Left colon (tissue), 2 donors: ENCODE measurements around the gene HOMER3. TPM values are rescaled to one million over a fixed set of nuclear protein-coding genes. Genes with fewer than 3 reads are reported as not detected.

ENCODE experiments used
- ATAC-seq: fragments of 200-7000 bp; cut with Tn5 transposase; one replicate; pipeline ENCODE4 v1.9.1; 2020; ENCODE audit warnings: mild to moderate bottlenecking, moderate library complexity
- DNase-seq, 2 donors: peaks; one replicate each; pipeline ENCODE4 v3.0.0-alpha.2; 2020
- intact Hi-C, 2 donors: fragments of 100-400 bp; cut with DNase I in 1 of 2; cut with micrococcal nuclease in 1 of 2; formaldehyde crosslinking; loops; one replicate each; pipeline versions ENCODE4 v1.11.2 to v1.14.0; 2022; cut with DNase I, micrococcal nuclease
- total RNA-seq, 2 donors: library from RNA; stranded (reverse); fragmentation: NEBNext Ultra II Directional; extraction: Animal tissue kit (Norgen Biotek cat#: 25700); gene quantifications; one replicate each; pipeline ENCODE4 v1.2.1, GENCODE V29; 2021
- donor health status: DM: no; HTN: no; CAD: no.
- donor health status: DM: yes; HTN: yes; CAD: no.

Gene HOMER3
- total RNA-seq, 2 donors from 2014 or later: 3.9 to 7.9 TPM

DNA sequence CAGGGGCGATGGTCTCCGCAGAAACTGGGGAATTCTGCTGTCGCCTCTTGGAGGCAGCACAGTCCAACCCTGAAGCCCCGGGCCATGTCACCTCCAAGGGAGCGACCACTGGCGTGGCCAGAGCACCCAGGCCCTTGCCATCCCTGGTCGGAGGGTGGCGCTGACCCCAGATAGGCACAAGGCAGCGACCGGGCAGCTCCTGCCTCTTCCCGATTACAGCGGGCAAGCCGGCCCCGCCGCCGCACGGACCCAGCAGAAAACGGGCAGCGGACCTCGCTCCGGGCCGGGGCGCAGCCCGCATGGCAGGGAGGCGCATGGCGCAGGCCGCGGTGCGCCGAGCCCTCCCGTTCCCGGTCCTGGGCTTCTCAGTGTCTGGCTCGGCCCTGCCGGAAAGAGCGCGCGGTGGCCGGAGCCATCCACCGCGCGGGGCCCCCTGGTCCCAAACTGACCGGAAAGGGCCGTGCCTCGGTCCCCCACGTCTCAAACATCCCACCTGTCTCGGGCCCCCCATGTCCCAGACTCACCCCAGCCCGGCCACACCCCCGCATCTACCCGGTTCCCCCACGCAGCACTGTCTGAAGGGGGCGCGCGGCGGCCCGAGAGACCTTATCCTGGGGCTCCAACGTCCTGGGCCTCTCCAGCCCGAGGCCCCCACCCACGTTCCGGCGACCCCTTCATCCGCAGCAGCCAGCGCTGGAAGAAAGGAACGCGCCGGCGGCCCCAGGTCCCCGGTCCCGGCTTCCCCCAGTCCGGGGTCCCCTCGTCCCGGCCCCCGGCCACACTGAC, 45.8 kb downstream of the HOMER3 start:
- DNase-seq (peak in 1 of 2 donors; percentile 35), ATAC-seq (peak; percentile 23)
- intact Hi-C loops: no loop called here

DNA sequence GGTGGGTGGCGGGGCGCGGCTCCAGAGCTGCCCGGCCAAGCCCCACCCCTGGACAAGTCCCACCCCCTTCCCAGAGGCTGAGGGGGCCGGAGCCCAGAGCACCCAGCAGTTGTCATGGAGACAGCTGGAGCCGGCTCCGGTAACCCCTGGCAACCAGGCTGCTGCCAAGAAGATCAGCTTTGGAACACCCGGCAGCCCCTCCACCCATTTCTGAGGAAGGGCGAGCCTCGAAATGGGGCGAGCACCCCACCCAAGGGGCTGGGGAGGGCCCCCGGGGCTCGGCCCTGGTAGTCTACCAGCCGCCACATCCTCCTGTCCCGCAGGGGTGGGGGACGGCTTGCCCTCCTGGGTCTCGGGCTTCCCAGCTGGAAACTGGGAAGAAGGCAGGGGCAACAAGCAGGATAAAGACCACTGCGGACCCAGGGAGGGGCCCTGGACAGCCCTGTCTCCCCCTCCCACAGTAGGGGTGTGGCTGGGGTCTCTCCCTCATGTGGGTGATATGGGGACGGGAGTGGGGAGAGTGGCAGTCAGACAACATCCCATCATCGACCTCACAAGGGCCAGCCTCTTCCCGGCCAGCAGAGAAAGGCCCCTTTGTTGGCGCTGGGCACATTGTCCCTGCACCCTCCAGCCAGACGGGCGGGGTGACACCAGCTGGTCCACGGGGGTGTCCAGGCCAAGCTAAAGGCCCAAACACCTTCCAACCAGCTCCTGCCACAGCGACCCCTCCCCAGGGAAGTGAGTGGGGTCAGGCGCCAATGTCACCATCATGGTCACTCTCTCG, 46.6 kb downstream of the HOMER3 start:
- no peak for DNase-seq
- no peak for ATAC-seq
- intact Hi-C loops: no loop called here

DNA sequence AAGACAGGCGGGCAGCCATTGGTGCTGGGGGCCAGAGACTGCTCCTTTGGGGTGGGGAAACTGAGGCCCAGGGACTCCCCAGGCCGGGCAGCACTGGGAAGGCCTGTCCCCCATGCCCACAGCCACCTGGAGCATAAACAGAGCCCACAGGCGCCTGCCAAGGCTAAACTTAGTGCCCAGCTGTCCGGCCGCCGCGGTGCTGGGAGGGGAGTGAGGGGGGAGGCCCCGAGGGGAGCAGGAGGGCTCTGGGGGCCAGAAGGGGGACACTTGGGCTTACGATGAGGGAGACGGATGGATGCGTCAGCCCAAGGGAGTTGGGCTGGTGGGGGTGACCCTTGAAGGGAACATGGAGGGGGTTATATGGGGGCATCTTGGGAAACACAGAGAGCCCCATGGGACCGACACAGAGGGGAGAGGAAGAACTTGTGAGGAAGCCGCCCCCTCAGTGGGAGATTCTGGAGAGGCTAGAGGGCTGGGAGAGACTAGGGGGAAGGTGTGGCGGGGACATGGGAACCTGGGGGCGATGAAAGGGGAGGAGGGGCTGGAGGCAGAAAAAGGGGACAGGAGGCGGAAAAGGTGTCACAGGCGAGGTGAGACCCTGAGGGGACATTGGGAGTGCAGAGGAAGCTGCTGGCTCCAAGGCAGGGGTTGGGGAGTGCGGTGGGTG, 47.3 kb downstream of the HOMER3 start:
- DNase-seq (no peak), ATAC-seq (no peak)
- intact Hi-C loops: no loop called here

DNA sequence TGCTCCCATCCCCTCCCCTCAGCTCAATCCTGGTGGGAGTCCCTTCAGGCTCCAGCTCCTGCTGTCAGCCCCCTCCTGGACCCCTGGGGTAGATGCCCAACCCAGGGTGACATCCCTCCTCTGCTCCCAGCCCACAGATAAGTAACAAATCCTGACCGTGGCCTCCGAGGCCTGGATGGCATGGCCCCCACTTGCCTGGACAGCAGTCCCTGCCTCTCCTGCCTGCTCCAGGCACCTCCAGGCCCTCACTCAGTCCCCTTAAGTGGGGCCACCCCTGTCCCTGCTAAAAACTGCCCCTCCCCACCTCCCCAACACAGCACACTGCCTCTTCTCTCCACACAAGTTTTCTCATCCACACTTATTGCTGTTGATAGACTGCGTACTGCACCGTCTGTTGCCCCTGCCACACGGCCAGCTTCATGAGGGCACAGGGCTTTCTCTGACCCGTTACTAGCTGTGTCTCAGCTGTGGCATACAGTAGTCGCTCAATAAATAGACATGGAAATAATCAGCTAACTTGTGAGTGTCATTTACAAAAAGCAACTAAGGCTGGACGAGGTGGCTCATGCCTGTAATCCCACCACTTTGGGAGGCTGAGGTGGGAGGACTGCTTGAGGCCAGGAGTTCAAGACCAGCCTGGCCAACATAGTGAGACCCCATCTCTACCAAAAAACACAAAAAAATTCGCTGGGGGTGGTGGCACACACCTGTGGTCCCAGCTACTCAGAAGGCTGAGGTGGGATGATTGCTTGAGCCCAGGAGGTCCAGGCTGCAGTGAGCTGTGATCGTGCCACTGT, 50.9 kb downstream of the HOMER3 start:
- no peak for DNase-seq
- no peak for ATAC-seq
- intact Hi-C loops: no loop called here

DNA sequence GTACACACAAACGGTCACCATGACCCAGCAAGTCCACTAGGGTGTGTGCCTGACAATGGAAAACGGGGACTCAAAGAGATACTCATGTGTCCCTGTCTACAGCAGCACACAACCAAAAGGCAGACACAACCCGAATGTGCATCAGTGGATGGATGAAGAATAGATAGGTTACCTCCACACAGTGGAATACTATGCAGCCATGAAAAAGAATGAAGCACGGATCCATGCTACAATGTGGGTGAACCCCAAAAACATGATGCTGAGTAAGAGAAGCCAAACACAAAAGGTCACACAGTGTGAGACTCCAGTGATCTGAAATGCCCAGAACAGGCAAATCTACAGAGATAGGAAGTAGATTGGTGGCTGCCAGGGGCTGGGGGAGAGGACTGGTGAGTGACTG, 54.0 kb downstream of the HOMER3 start:
- DNase-seq (no peak), ATAC-seq (no peak)
- intact Hi-C loops: no loop called here

DNA sequence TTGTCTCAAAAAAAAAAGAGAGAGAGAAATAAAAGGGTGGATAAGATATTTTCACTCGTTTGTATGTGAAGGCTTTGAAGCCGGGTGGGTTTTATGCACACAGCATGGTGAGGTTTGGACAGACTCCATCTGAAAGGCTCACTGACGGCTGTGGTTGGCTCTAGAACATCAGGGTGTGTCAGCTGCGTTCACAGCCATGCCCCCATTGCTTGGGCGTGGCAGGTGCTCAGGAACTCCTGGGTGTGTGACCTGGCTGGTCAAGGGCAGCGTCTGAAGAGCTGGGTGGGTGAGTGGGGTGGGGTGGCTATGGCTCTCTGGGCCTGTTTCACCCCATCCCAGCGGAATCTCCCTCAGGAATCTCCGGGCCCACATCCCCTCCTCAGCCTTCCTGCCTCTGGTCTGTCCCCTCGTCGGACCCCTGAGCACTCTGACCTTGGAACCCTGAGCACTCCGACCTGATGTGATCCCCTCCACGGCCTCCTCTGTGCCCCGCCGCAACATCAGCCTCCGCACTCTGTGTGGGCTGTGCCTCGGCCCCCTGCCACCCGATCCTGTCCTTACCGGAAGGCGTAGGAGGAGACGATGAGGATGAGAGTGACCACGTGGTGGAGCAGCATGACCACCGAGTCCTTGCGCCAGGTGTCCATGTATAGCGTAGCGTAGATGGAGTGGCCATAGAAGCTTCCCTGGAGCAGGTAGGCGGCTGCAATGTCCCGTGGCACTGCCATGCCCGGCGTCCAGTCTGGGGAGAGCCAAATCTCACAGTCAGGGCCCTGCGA, 57.3 kb downstream of the HOMER3 start:
- peak; percentile 55 for ATAC-seq
- intact Hi-C loops: no loop called here

DNA sequence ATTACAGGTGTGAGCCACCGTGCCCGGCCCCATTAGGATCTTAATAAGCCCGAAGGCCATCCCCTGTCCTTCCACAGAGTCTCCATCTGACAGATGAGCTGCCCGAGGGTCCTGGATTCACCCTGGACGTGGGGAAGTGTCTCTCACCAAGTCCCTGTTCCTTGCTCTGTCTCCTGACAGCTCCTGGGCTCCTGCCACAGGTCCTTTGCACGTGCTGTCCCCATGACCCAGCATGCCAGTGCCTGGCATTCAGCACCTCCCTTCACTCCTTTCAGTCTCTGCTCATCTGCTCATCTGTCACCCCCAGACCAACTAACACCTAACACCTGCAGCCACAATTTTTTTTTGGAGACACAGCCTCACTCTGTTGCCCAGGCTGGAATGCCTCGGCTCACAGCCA, 59.5 kb downstream of the HOMER3 start:
- intact Hi-C loops: no loop called here
- ATAC-seq: no peak
- no peak for DNase-seq

More for the DNA sequence above, 57.3 kb downstream of the HOMER3 start:
- DNase-seq: peak; percentile 63 to 72

DNA sequence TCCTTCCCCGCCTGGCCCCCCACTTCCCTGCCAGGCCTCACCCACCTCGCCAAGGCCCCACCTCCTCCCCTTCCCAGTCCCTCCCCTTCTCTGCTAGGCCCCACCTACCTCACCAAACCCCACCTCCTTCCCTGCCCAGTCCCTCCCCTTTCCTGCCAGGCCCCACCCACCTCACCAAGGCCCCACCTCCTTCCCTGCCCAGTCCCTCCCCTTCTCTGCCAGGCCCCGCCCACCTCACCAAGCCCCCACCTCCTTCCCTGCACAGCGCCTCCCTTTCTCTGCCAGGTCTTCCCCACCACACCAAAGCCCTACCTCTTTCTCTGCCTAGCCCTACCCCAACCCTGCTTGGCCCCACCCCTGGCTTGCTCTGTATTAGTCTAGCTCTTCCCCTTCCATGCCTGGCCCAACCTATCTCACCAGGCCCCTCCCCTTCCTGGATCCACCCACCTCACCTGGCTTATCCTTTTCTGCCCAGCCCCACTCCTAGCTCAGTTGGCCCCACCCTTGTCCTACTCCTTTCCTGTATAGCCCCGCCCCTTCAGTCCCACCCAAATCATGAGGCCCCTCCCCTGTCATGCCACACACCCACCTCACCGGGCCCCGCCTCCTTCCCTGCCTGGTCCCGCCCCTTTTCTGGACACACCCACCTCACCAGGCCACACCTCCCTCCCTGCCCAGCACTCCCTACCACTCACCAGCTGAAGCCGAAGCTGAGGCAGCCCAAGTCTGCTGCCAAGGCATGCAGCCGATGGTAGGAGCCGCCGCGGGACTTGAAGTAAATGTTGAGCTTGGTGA, 61.2 kb downstream of the HOMER3 start:
- intact Hi-C loops: no loop called here
- peak; percentile 86 to 91 for DNase-seq
- peak; percentile 89 for ATAC-seq

Other genes with a start within 250 kb of the HOMER3 start
- gene COMP, start 149.9 kb downstream of the HOMER3 start, total RNA-seq: not detected
- 10 to 100 TPM; 67.6 to 81.8 TPM for gene UPF1, start 109.3 kb downstream of the HOMER3 start, total RNA-seq
- under 1 TPM; 0.12 to 0.59 TPM for gene CERS1, start 45.1 kb downstream of the HOMER3 start, total RNA-seq
- 100 to 1,000 TPM; 186 to 200 TPM for gene COPE, start 21.8 kb downstream of the HOMER3 start, total RNA-seq
- gene DDX49, start 21.5 kb downstream of the HOMER3 start, total RNA-seq: 10 to 100 TPM; 30.7 to 40.0 TPM
- 10 to 100 TPM; 51.7 to 61.7 TPM for gene SUGP2, start 92.3 kb upstream of the HOMER3 start, total RNA-seq
- gene ARMC6, start 92.4 kb upstream of the HOMER3 start, total RNA-seq: 10 to 100 TPM; 17.8 to 20.8 TPM
- gene SLC25A42, start 122.8 kb upstream of the HOMER3 start, total RNA-seq: 1 to 10 TPM; 8.2 to 8.5 TPM
- 10 to 100 TPM; 16.8 to 18.9 TPM for gene TMEM161A, start 197.3 kb upstream of the HOMER3 start, total RNA-seq
- gene MEF2B, start 229.0 kb upstream of the HOMER3 start, total RNA-seq: 1 to 10 TPM; 1.4 to 3.5 TPM